Umbilical cord (tissue), 2 donors: Measurements from ENCODE around the gene DTNB. TPM values are rescaled to one million over a fixed set of nuclear protein-coding genes. Genes with fewer than 3 reads are reported as not detected.

Experiments used
- DNase-seq: peaks from one replicate; pipeline ENCODE4 v3.0.0-alpha.2; 2015; ENCODE audit warnings: low spot score
- total RNA-seq: library from RNA; depleted of rRNA; stranded (reverse); fragments of >200 nt; gene quantifications from one replicate; pipeline ENCODE4 v1.2.3, GENCODE V29; 2014; ENCODE audit warnings: low replicate concordance; ENCODE audit not compliant: insufficient read depth

DTNB gene
- total RNA-seq, 1 donor from 2014 or later: 55.4 TPM

GRCh38 chr2:25389161-25389560 is 284.2 kb downstream of the DTNB start:
- no peak for DNase-seq

GRCh38 chr2:25388491-25388890 is 284.9 kb downstream of the DTNB start:
- DNase-seq: no peak

GRCh38 chr2:25387876-25388449 is 285.4 kb downstream of the DTNB start:
- DNase-seq: no peak

- DNase-seq: no peak
Observed at GRCh38 chr2:25386971-25387875, 286.2 kb downstream of the DTNB start.

GRCh38 chr2:25385910-25386309 is 287.5 kb downstream of the DTNB start:
- no peak for DNase-seq

- DNase-seq: no peak
Observed at GRCh38 chr2:25383806-25384205, 289.6 kb downstream of the DTNB start.

- DNase-seq: no peak
Observed at GRCh38 chr2:25381502-25381901, 291.9 kb downstream of the DTNB start.

GRCh38 chr2:25380586-25381375 is 292.6 kb downstream of the DTNB start:
- peak; percentile 55 for DNase-seq

GRCh38 chr2:25380023-25380422 is 293.4 kb downstream of the DTNB start:
- no peak for DNase-seq

- DNase-seq: no peak
Observed at GRCh38 chr2:25379535-25379934, 293.8 kb downstream of the DTNB start.

- no peak for DNase-seq
Observed at GRCh38 chr2:25378731-25379490, 294.5 kb downstream of the DTNB start.

GRCh38 chr2:25377822-25378421 is 295.5 kb downstream of the DTNB start:
- no peak for DNase-seq

GRCh38 chr2:25376750-25377621 is 296.4 kb downstream of the DTNB start:
- peak; percentile 93 for DNase-seq

- no peak for DNase-seq
Observed at GRCh38 chr2:25375989-25376545, 297.3 kb downstream of the DTNB start.

GRCh38 chr2:25375371-25375988 is 297.9 kb downstream of the DTNB start:
- DNase-seq: no peak

- no peak for DNase-seq
Observed at GRCh38 chr2:25374827-25375226, 298.6 kb downstream of the DTNB start.

- DNase-seq: no peak
Observed at GRCh38 chr2:25374411-25374810, 299.0 kb downstream of the DTNB start.

- no peak for DNase-seq
Observed at GRCh38 chr2:25373269-25373981, 300.0 kb downstream of the DTNB start.
